Suprapubic skin (tissue), 4 donors: ENCODE data around the gene TMEM106C. TPM values are rescaled to one million over a fixed set of nuclear protein-coding genes. Genes with fewer than 3 reads are reported as not detected.

Source experiments
- DNase-seq, 2 donors: peaks; one replicate each; pipeline ENCODE4 v3.0.0-alpha.2; 2019; ENCODE audit warnings: low spot score in 2 of 2
- H3K27ac ChIP-seq: fragments of 200-600 bp; sonication (generic); one replicate; pipeline ENCODE4 v1.5.1; 2019
- H3K27me3 ChIP-seq: fragments of 200-600 bp; sonication (generic); one replicate; pipeline ENCODE4 v1.5.1; 2019
- H3K36me3 ChIP-seq: fragments of 200-600 bp; sonication (generic); one replicate; pipeline ENCODE4 v1.5.1; 2019
- H3K4me1 ChIP-seq: fragments of 200-600 bp; sonication (generic); one replicate; pipeline ENCODE4 v1.5.1; 2019
- H3K4me3 ChIP-seq: fragments of 200-600 bp; sonication (generic); one replicate; pipeline ENCODE4 v1.5.1; 2019; ENCODE audit warnings: mild to moderate bottlenecking
- H3K9me3 ChIP-seq: fragments of 200-600 bp; sonication (generic); one replicate; pipeline ENCODE4 v1.5.1; 2019
- EP300 ChIP-seq: sonication (generic); formaldehyde crosslinking; IDR thresholded peaks from one replicate; pipeline ENCODE4 v1.6.1; 2017; ENCODE audit warnings: antibody characterized with exemption
- POLR2A ChIP-seq, 2 donors: fragments of 450-650 bp; IDR thresholded peaks; one replicate each; pipeline ENCODE4 v1.6.1; 2017; ENCODE audit warnings: antibody characterized with exemption in 2 of 2, mild to moderate bottlenecking in 2 of 2, moderate library complexity in 2 of 2
- POLR2AphosphoS5 ChIP-seq, 3 donors: sonication (generic); formaldehyde crosslinking; IDR thresholded peaks; one replicate each; pipeline ENCODE4 v1.6.1; 2017; ENCODE audit warnings: antibody characterized with exemption in 3 of 3
- WGBS: methylation state at CpG from one replicate; pipeline ENCODE4 v1.1.5; 2018; 5-methylcytosine and 5-hydroxymethylcytosine counted together
- total RNA-seq, 4 donors: library from RNA; depleted of rRNA; stranded (reverse); fragments of >200 nt; gene quantifications; one replicate each; pipeline ENCODE4 v1.1.0, GENCODE V29; 2016
- TF ChIP-seq, protein P1 (sequence below), 2 donors: fragments of 200-600 bp in 1 of 2; fragments of 450-650 bp in 1 of 2; sonication (generic) in 1 of 2; IDR thresholded peaks; one replicate each; pipeline ENCODE4 v1.5.1; 2016 to 2019; ENCODE audit warnings: antibody characterized with exemption in 2 of 2, mild to moderate bottlenecking in 1 of 2, moderate library complexity in 1 of 2

Gene TMEM106C
- total RNA-seq, result 10 to 100 TPM; 36.8 to 52.9 (median 46.5) TPM

- Histone ChIP-seq H3K36me3 (peaks cover 8% of the 10 kb centered on the region), H3K27ac (no peak within 1 kb of the TSS), H3K4me1 (peaks cover 22% of the 10 kb centered on the region), H3K27me3 (no peaks in the 10 kb centered on the region), H3K9me3 (no peaks in the 10 kb centered on the region), H3K4me3 (peak within 1 kb of the TSS; percentile 92)
- peak; percentile 91 to 92 for DNase-seq
- under 1% methylated on average over 27 of the region's 59 CpGs for WGBS
- TF ChIP-seq, protein P1, sequence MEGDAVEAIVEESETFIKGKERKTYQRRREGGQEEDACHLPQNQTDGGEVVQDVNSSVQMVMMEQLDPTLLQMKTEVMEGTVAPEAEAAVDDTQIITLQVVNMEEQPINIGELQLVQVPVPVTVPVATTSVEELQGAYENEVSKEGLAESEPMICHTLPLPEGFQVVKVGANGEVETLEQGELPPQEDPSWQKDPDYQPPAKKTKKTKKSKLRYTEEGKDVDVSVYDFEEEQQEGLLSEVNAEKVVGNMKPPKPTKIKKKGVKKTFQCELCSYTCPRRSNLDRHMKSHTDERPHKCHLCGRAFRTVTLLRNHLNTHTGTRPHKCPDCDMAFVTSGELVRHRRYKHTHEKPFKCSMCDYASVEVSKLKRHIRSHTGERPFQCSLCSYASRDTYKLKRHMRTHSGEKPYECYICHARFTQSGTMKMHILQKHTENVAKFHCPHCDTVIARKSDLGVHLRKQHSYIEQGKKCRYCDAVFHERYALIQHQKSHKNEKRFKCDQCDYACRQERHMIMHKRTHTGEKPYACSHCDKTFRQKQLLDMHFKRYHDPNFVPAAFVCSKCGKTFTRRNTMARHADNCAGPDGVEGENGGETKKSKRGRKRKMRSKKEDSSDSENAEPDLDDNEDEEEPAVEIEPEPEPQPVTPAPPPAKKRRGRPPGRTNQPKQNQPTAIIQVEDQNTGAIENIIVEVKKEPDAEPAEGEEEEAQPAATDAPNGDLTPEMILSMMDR (IDR thresholded peaks at IDR 0.05), result peak; percentile 62 to 99
- TF ChIP-seq POLR2A (IDR thresholded peaks at IDR 0.05) (no peak), EP300 (no peak)
Measured at GRCh38 chr12:47963340-47964040, at the start of gene TMEM106C. Gene TMEM106C (plus strand): TSS chr12:47963596. CDS start chr12:47964237, 641 bp downstream.

DNA sequence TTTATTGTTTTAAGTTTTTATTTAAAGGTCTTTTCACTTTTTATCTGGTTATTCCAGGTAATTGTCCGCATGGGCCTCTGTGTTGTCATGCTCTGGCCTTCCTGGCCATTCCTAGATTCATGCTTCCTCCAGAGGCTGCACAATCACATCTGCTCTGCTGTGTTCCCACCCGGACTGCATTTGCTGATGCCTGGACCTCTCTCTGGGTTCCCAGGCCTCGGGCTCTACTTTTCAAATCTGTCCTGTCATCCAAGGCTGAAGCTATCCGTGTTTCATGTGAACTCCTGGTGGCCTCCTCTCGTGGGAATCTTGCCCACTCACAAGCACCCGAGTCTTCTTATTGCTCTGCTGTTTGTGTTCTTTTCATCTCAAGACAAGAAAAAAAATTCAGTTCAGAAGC is 42.5 kb upstream of the TMEM106C start:
- 78% methylated on average over 6 of the region's 6 CpGs for WGBS

GRCh38 chr12:47921907-47922306 is 41.5 kb upstream of the TMEM106C start:
- Histone ChIP-seq H3K27ac (no peak overlapping the region), H3K27me3 (peaks cover 3% of the 10 kb centered on the region), H3K9me3 (no peaks in the 10 kb centered on the region), H3K36me3 (no peaks in the 10 kb centered on the region), H3K4me1 (no peaks in the 10 kb centered on the region), H3K4me3 (no peak overlapping the region)
- DNase-seq, result no peak
- TF ChIP-seq, protein P1 (IDR thresholded peaks at IDR 0.05), result no peak
- WGBS, result 89% methylated on average over 1 of the region's 1 CpG

More for the DNA sequence above, 42.5 kb upstream of the TMEM106C start:
- no peak overlapping the region for H3K27ac ChIP-seq
- no peak for DNase-seq
- H3K4me3 ChIP-seq, result no peak overlapping the region
- H3K36me3 ChIP-seq, result no peaks in the 10 kb centered on the region
- no peaks in the 10 kb centered on the region for H3K27me3 ChIP-seq
- no peak for TF ChIP-seq POLR2A (IDR thresholded peaks at IDR 0.05)
- TF ChIP-seq, protein P1 (IDR thresholded peaks at IDR 0.05), result no peak
- no peak for TF ChIP-seq POLR2AphosphoS5 (IDR thresholded peaks at IDR 0.05)
- TF ChIP-seq EP300, result no peak
- H3K4me1 ChIP-seq, result no peaks in the 10 kb centered on the region
- H3K9me3 ChIP-seq, result no peaks in the 10 kb centered on the region

DNA sequence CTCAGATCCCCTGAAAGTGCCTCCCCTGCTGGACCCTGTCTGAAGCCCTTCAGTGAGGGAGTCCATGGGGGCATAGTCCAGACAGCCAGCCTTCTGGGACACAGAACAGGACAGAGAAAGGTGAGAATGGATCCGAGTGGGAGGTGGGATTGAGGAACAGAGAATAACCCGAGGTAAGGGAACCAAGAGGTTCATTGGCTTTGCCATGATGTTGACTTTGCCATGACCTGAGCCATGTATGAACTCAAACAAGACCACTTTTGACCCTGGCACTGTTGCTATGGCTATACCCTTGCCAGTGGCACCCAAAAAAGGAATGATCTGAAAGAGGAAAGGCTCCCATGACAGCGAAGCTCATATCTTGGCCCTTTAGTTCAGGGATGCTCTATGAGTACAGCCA is 36.0 kb upstream of the TMEM106C start:
- Histone ChIP-seq H3K27ac (no peak overlapping the region), H3K4me3 (no peak overlapping the region), H3K9me3 (no peaks in the 10 kb centered on the region), H3K27me3 (peaks cover 3% of the 10 kb centered on the region), H3K36me3 (no peaks in the 10 kb centered on the region), H3K4me1 (no peaks in the 10 kb centered on the region)
- TF ChIP-seq, protein P1 (IDR thresholded peaks at IDR 0.05), result no peak
- no peak for TF ChIP-seq POLR2A (IDR thresholded peaks at IDR 0.05)
- TF ChIP-seq POLR2AphosphoS5 (IDR thresholded peaks at IDR 0.05), result no peak
- no peak for TF ChIP-seq EP300
- no peak for DNase-seq
- WGBS, result 85% methylated on average over 3 of the region's 3 CpGs

GRCh38 chr12:47930634-47931033 is 32.8 kb upstream of the TMEM106C start:
- H3K36me3 ChIP-seq, result no peaks in the 10 kb centered on the region
- H3K9me3 ChIP-seq, result no peaks in the 10 kb centered on the region
- H3K4me3 ChIP-seq, result no peak overlapping the region
- no peaks in the 10 kb centered on the region for H3K4me1 ChIP-seq
- DNase-seq, result no peak
- peaks cover 3% of the 10 kb centered on the region for H3K27me3 ChIP-seq
- whole genome bisulfite sequencing, result 95% methylated on average over 5 of the region's 5 CpGs
- TF ChIP-seq EP300 (no peak), POLR2A (IDR thresholded peaks at IDR 0.05) (no peak), POLR2AphosphoS5 (IDR thresholded peaks at IDR 0.05) (no peak)
- TF ChIP-seq, protein P1 (IDR thresholded peaks at IDR 0.05), result no peak
- no peak overlapping the region for H3K27ac ChIP-seq
